Left ventricle myocardium superior (tissue), 1 donor: Measurements from ENCODE around the gene PRKN. TPM values are rescaled to one million over a fixed set of nuclear protein-coding genes. Genes with fewer than 3 reads are reported as not detected.
A peak's percentile ranks its signal among the peaks of the same experiment; 100 is the strongest.

ENCODE experiments used
- ATAC-seq: fragments of 200-7000 bp; cut with Tn5 transposase; one replicate; pipeline ENCODE4 v1.9.1; 2020; ENCODE audit warnings: mild to moderate bottlenecking, moderate library complexity
- DNase-seq: peaks from one replicate; pipeline ENCODE4 v3.0.0-alpha.2; 2020
- intact Hi-C: fragments of 100-400 bp; cut with micrococcal nuclease; formaldehyde crosslinking; loops from one replicate; pipeline ENCODE4 v1.11.0; 2022
- total RNA-seq: library from RNA; stranded (reverse); fragmentation: NEBNext Ultra II Directional; extraction: Animal tissue kit (Norgen Biotek cat#: 25700); gene quantifications from one replicate; pipeline ENCODE4 v1.2.1, GENCODE V29; 2021
- donor health status: DM: no; HTN: yes; CAD: no; lungs with severe emphysema.

Gene PRKN
- total RNA-seq, 1 donor from 2014 or later: 23.1 TPM

GRCh38 chr6:161308075-161308655, 1419.4 kb downstream of the PRKN start:
- ATAC-seq: no peak
- DNase-seq: no peak
- intact Hi-C loops: no loop called here

- DNase-seq: no peak
- no peak for ATAC-seq
- intact Hi-C loops: no loop called here
These were observed 1421.7 kb downstream of the PRKN start for GRCh38 chr6:161305860-161306259.

GRCh38 chr6:161303628-161304340, 1423.8 kb downstream of the PRKN start:
- intact Hi-C loops: no loop called here
- DNase-seq (no peak), ATAC-seq (no peak)

DNA sequence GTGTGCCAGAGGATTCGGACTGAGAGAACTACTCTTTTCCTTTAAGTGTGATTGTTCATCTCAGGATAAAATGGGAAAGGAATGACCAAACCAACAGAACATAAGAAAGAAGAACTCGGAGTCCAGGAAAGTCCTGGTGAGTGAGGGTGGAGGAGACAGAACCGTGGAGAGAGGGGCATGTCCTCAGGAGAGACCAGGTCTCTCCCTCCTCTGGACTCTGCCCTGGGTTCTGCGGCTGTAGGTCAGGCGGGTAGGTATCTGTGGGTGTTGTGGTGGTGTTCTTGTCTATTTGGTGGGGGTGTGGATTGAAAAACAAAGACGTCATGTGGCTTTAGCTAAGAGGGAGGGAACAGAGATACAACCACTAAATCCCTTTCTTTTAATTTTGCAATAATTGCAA, 1424.6 kb downstream of the PRKN start:
- ATAC-seq: no peak
- intact Hi-C loops: no loop called here
- no peak for DNase-seq

DNA sequence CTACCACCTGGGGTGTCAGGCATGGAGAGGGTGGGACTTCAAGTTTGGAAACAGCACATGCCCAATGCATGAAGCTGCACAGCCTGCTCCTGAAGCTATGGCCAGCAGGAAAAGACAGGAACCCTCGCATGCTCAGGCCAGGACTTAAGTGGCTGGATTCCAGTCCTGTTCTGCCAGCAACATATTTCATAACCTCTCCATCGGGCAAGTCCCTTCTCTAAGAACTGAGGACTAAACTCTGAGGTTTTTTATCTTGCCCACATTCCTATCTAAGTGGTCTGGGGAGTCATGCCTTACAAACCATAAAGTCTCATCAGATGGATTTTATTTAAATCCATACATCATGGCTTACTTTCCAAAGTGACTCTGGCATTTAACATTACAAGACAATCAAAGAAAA, 1426.2 kb downstream of the PRKN start:
- DNase-seq (peak; percentile 39), ATAC-seq (peak; percentile 85)
- intact Hi-C loops: no loop called here

- intact Hi-C loops: no loop called here
- ATAC-seq (peak; percentile 32), DNase-seq (no peak)
These were observed 1426.7 kb downstream of the PRKN start for GRCh38 chr6:161300823-161301222.

GRCh38 chr6:161299726-161300125, 1427.8 kb downstream of the PRKN start:
- ATAC-seq (no peak), DNase-seq (no peak)
- intact Hi-C loops: no loop called here

Other genes starting within 250 kb of the PRKN start
- gene PACRG, start 208 bp upstream of the PRKN start, total RNA-seq: 8.2 TPM